ENCODE data around the gene TAC4.

Gene TAC4

DNA sequence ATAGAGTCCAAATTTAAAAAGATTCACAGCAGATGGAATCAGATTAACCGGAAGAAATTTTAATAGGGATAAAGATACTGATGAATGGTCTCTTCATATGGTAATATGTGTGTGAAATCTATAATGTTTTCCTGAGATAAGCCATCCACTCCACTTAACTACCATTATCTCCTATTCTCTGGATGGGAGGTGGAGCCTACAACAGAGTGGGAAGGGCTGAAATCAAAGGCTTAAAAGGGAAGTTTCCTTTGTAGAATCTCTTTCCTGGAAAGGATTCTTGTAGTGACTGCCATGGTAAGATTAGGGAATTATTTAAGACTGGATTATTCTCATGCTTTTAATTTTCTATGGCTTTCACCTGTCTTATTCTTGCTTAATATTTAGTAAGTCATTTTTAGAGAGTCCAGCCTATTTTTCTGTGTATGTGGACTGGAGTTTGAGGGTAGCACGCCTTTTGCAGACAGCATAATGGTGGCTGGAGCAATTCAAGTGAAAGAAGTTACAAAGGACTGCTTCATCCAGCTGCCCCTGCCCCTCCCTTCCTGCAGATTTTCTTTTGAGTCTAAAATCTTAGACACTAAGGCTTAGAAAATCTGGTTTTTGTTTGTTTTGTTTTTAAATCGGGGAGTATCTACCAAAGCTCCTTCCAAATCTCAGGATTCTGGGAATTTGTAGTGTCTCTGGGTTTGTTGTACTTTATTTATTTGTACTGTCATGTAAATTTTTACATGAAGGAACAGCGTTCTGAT is 32.9 kb downstream of the TAC4 start:
- no peak for DNase-seq (ENCODE audit: low read depth in 2 of 2)

DNA sequence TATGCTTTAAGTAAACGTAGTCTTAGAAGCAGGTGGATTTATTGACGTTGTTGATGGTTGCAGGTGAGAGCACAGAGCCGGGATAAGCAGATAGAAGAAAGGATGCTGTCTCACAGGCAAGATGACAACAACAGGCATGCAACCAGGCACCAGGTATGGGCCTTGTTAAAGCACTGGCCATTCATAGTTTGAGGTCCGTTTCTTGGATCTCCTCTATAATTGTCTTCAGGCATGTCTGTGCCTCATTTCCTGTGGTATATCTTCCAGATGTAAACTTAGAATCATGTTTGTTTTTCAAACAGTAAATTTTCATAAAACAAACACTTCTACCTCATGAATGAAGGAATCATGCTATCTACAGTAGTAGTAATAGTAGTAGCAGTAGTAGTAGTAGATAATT is 38.8 kb downstream of the TAC4 start:
- DNase-seq (ENCODE audit: low read depth in 2 of 2), result no peak

- DNase-seq (ENCODE audit: low read depth in 2 of 2), result no peak
Observed at GRCh38 chr17:49798738-49799137, 49.1 kb downstream of the TAC4 start.

DNA sequence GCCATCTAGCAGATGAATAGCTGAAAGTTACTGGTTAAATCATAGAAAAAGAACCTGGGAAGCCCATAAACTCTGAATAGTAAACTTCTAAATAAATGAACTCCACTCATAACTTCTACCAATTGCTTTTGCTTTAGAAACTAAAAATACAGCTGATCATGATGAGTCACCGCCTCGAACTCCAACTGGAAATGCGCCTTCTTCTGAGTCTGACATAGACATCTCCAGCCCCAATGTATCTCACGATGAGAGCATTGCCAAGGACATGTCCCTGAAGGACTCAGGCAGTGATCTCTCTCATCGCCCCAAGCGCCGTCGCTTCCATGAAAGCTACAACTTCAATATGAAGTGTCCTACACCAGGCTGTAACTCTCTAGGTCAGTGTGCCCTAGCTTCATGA is 49.7 kb downstream of the TAC4 start:
- no peak for DNase-seq (ENCODE audit: low read depth in 2 of 2)

DNA sequence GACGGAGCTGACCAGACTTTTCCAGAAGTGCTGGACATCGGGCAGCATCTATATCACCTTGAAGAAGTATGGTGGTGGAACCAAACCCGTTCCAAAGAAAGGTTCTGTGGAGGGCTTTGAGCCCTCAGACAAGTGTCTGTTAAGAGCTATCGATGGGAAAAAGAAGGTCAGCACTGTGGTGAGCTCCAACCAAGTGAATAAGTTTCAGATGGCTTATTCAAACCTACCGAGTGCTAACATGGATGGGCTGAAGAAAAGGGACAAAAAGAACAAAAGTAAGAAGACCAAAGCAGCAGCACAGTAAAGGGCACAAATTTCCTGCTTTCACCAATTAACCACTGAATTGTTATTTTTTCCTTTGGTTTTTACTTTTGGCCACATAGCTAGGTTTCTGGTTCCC is 52.5 kb downstream of the TAC4 start:
- no peak for DNase-seq (ENCODE audit: low read depth in 2 of 2)

GRCh38 chr17:49793309-49793708 is 54.6 kb downstream of the TAC4 start:
- no peak for DNase-seq (ENCODE audit: low read depth in 2 of 2)

DNA sequence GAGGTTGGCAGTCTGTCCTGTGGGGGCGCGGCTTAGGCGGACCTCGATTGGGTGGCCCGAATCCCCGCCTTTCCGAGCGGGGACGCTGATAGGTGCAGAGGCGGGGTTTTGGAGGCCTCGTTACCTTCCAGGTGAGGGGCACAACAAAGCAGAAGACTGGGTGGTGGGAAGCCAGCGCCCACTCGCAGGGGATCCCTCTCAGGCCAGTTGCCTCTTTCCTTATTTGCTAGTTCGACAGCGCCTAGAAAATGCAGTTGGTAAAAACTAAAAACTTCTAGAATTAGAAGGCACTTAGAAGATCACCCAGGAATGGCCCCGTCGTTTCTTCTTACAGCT is 58.7 kb downstream of the TAC4 start:
- no peak for DNase-seq (ENCODE audit: low read depth in 2 of 2)

DNA sequence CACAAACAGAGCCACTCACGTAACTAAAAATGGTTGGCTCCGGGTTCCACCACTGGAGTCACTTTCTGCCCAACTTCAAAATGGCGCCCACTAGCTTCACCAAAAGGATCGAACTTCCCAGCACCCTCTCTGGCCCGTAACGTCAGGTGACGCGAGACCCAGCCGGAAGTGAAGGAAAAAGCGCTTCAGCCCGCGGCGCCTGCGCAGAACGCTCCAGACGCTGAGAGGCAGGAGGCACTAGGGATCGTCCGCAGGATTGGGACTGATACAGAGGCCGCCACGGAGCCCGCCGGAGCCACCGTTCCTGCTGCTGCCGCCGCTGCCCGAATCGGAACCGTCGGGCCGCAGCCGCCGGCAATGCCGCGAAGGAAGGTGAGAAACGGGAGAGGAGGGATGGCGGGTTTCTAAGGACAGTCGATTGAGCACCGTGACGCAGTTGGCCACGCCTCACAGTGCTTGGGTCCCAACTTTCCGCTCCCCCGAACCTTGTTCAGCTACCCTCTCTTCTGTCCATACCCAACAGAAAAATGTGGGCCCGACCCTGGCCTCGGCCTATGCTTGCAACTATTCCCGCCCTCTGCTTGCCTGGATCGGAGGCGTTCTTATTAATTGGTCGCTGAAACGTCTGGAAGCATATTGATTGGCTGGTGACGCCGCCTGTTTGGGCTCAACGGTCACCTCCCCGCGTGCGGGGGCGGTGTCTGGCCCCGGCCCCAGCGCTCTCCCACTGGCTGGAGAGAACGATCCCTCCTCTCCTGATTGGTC is 59.2 kb downstream of the TAC4 start, which contains the start of gene KAT7:
Gene KAT7, plus strand, starts transcription at position 204 of the 765 bp plus-strand sequence. Its CDS starts 154 bp downstream, at position 358.
- peak; percentile 98 to 99 for DNase-seq (ENCODE audit: low read depth in 2 of 2)

All from fibroblast of skin of left biceps (primary cell).